Activated T-helper 17 cell treated with anti-CD3 and anti-CD28 coated beads, Interleukin-2, amount 50 U/mL, for 72 hours (primary cell): ENCODE data around the gene KCNE3. TPM values are rescaled to one million over a fixed set of nuclear protein-coding genes. Genes with fewer than 3 reads are reported as not detected.

ENCODE experiments used
- ATAC-seq: fragments of 150-1000 bp; cut with Tn5 transposase; replicated peaks from 2 replicates; pipeline ENCODE4 v1.10.0; 2021; ENCODE audit warnings: mild to moderate bottlenecking, moderate library complexity
- H3K27ac Mint-ChIP-seq: one replicate; pipeline ENCODE4 v1.8.0; 2022; ENCODE audit warnings: mixed read lengths
- H3K27me3 Mint-ChIP-seq: one replicate; pipeline ENCODE4 v1.8.0; 2022; ENCODE audit warnings: mixed read lengths
- H3K36me3 Mint-ChIP-seq: one replicate; pipeline ENCODE4 v1.8.0; 2022; ENCODE audit warnings: low read depth, mild to moderate bottlenecking, mixed read lengths
- H3K4me1 Mint-ChIP-seq: one replicate; pipeline ENCODE4 v1.8.0; 2022; ENCODE audit warnings: mixed read lengths
- H3K4me3 Mint-ChIP-seq: one replicate; pipeline ENCODE4 v1.8.0; 2022; ENCODE audit warnings: mild to moderate bottlenecking, mixed read lengths
- H3K9me3 Mint-ChIP-seq: one replicate; pipeline ENCODE4 v1.8.0; 2022; ENCODE audit warnings: mixed read lengths
- total RNA-seq, 2 donors: library from RNA; stranded (reverse); gene quantifications; one replicate each; pipeline ENCODE4 v1.2.3, GENCODE V29; 2022

KCNE3 gene
- total RNA-seq, 2 donors from 2014 or later, result not detected

- Mint-ChIP-seq H3K27me3 (peaks cover 27% of the 10 kb centered on the region), H3K36me3 (no peaks in the 10 kb centered on the region)
These were observed 4.7 kb downstream of the KCNE3 start for GRCh38 chr11:74462631-74463030.

DNA sequence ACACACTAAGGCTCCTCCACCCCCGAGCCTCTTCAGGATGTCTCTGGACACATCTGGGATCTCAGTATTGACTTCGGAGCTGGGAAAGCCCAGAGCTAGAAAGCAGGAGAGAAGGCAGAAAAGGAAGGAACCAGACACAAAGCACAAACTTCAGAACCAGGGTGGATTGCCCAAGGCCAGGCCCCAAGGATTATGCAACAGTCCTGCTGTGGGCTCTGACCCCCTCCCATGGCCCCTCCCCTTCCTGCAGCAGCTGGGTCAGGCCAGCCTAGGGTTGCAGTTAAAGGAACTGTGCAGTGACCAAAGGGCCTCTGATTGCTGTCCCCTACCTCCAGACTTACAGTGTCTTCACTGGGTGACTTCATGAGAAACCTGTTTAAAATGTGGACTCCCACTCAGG is 5.3 kb downstream of the KCNE3 start:
- H3K36me3 Mint-ChIP-seq, result no peaks in the 10 kb centered on the region
- ATAC-seq, result no peak
- H3K27me3 Mint-ChIP-seq, result peaks cover 26% of the 10 kb centered on the region
- no peaks in the 10 kb centered on the region for H3K9me3 Mint-ChIP-seq
- H3K4me1 Mint-ChIP-seq, result no peaks in the 10 kb centered on the region
- H3K4me3 Mint-ChIP-seq, result no peak overlapping the region
- H3K27ac Mint-ChIP-seq, result no peak overlapping the region

More at GRCh38 chr11:74462631-74463030, 4.7 kb downstream of the KCNE3 start:
- Mint-ChIP-seq H3K4me3 (no peak overlapping the region), H3K9me3 (no peaks in the 10 kb centered on the region), H3K27ac (no peak overlapping the region), H3K4me1 (no peaks in the 10 kb centered on the region)
- no peak for ATAC-seq

DNA sequence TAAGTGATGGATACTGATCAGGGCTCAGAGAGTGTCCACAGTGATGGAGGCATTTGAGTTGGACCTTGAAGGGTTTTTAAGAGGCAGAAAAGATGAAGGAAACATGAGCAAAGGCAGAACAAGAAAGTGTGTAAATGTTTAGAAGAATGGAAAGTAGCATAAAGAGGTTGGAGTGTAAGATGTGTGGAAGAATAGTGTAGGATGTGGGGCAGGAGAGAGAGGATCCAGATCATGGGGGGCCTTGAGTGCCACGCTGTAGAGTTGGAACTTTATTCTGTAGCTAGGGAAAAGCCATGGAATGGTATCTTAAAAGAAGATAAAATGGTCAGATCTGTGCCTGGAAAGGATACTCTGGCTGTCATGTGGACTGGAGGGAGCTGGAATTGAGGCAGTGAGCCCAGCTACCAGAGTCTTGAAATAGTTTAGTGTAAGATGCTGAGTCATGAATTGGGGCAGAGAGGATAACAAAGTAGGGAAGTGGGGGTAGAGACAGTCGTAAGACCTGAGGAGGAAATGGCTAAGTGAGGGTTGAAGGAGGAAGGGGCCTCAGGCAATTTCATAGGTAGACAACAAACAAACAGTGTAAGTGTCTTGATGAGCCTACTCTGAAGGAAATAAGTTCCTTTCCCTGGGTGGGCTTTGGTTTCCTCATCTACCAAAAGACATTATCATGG is 6.7 kb downstream of the KCNE3 start:
- Mint-ChIP-seq H3K9me3 (no peaks in the 10 kb centered on the region), H3K4me3 (no peak overlapping the region), H3K27me3 (peaks cover 13% of the 10 kb centered on the region), H3K36me3 (no peaks in the 10 kb centered on the region), H3K4me1 (no peaks in the 10 kb centered on the region), H3K27ac (no peak overlapping the region)
- ATAC-seq, result no peak

DNA sequence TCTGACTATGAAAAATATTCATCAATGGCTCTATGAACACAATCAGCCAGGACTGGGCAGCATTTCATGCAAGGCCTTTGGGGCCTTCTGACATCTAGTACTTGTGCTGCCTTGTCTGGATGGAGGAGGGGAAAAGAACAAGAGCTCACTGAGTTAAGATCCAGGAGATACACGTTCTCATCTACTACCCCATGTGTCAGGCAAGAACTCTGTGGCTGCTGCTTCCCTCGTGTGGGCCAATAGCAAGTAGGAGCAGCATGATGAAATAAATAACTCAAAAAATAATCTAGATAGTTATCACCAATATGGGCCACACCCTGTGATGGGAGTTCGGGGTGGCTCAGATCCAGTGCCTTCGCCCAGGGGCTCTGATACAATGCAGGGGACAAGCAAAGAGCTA is 7.3 kb downstream of the KCNE3 start:
- Mint-ChIP-seq H3K36me3 (no peaks in the 10 kb centered on the region), H3K27ac (no peak overlapping the region), H3K4me3 (no peak overlapping the region), H3K27me3 (peaks cover 10% of the 10 kb centered on the region), H3K9me3 (no peaks in the 10 kb centered on the region), H3K4me1 (no peaks in the 10 kb centered on the region)
- no peak for ATAC-seq

DNA sequence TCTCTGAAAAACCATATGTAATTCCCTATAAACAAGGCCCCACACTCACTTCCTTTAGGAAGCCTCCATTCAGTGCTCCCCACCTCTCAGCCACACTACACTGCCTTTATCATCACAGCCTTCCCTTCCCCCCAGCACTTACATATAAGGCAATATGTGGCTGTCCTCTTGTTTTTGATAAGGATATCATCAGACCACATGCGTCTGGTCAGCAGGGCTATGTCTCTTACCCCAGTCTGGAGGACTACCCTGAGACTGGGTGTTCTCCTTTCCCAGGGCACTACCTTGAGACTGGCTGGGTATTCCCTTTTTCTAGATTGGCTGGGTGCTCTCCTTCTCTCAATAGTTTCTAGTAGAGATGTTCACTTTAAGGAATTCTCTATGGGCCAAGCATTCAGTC is 7.8 kb downstream of the KCNE3 start:
- H3K4me1 Mint-ChIP-seq, result no peaks in the 10 kb centered on the region
- H3K4me3 Mint-ChIP-seq, result no peak overlapping the region
- H3K27ac Mint-ChIP-seq, result no peak overlapping the region
- peaks cover 6% of the 10 kb centered on the region for H3K27me3 Mint-ChIP-seq
- H3K36me3 Mint-ChIP-seq, result no peaks in the 10 kb centered on the region
- ATAC-seq, result no peak
- H3K9me3 Mint-ChIP-seq, result no peaks in the 10 kb centered on the region

DNA sequence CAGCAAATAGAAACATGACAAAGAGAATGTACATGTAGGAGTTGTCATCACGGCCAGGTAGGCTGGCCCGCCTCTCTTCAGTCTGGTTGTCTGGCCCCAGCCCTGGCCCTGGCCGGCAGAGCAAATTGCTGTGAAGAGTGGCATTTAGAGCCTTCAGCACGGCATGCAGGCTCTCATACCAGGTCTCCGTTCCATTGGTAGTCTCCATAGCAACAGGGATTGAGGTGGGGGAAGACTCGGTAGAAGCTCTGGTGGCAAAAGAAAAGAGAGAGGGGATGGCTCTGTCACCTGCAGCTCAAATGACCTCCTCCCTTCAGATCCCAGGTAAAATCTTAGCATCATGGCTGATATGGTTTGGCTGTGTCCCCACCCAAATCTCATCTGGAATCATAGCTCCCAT is 10.0 kb downstream of the KCNE3 start:
- Mint-ChIP-seq H3K27ac (no peak overlapping the region), H3K4me1 (no peaks in the 10 kb centered on the region), H3K4me3 (no peak overlapping the region), H3K36me3 (no peaks in the 10 kb centered on the region), H3K27me3 (peaks cover 4% of the 10 kb centered on the region), H3K9me3 (no peaks in the 10 kb centered on the region)
- ATAC-seq, result no peak

GRCh38 chr11:74453373-74453975 is 13.9 kb downstream of the KCNE3 start:
- Mint-ChIP-seq H3K4me1 (no peaks in the 10 kb centered on the region), H3K9me3 (no peaks in the 10 kb centered on the region), H3K27ac (no peak overlapping the region), H3K27me3 (peaks cover 7% of the 10 kb centered on the region), H3K4me3 (no peak overlapping the region), H3K36me3 (no peaks in the 10 kb centered on the region)
- peak; percentile 71 for ATAC-seq

DNA sequence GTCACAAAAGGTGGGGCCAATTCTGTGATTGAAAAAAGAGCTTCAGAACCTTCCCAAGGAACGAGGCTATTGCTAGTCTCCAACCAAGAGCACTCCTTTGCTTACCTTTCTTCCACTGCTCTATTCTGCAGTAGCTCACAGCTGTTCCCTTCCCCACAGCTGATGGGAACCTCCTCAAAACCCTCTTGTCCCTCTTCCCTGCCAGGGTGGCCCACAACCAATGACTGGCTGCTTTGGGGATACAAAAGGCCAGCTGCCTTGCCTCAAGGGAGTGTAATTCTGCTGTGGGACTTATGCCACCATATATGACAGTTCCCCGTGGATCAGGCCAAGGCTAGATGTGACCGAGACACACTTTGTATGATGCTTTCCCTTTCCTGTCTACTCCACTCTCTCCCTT is 15.0 kb downstream of the KCNE3 start:
- Mint-ChIP-seq H3K27me3 (peaks cover 7% of the 10 kb centered on the region), H3K4me3 (no peak overlapping the region), H3K36me3 (no peaks in the 10 kb centered on the region), H3K4me1 (no peaks in the 10 kb centered on the region), H3K27ac (no peak overlapping the region), H3K9me3 (no peaks in the 10 kb centered on the region)
- ATAC-seq, result no peak

GRCh38 chr11:74450318-74450717 is 17.0 kb downstream of the KCNE3 start:
- Mint-ChIP-seq H3K4me3 (no peak overlapping the region), H3K4me1 (no peaks in the 10 kb centered on the region), H3K27me3 (peaks cover 7% of the 10 kb centered on the region)

DNA sequence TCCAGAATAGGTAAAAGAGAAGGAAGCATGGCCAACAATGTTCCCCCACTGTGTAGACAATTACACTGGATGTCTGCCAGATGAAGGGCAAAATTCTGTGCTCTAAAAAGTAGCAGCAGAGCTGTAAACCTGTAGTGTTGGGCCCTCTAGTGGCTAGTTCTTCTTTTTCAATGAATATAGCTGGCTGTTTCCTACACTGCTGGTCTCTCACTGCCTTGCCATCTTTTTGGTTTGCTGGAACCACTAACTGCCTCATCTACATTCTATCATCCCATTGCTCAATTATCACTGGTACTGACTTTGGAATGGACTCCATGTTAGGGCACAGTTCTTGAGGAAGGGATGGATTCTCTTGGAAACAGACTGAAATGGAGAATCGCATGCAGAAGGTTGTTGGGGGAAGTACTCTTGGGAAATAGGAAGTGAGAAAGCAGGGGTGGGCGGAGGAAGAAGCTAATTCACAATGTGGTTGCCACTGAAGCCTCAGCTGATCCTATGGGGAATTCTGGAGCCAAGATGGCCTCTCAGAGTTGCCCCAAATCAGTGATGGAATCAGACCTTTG is 17.9 kb downstream of the KCNE3 start:
- no peaks in the 10 kb centered on the region for H3K4me1 Mint-ChIP-seq

More at GRCh38 chr11:74450318-74450717, 17.0 kb downstream of the KCNE3 start:
- H3K27ac Mint-ChIP-seq, result no peak overlapping the region
- no peak for ATAC-seq
- no peaks in the 10 kb centered on the region for H3K9me3 Mint-ChIP-seq
- H3K36me3 Mint-ChIP-seq, result no peaks in the 10 kb centered on the region

GRCh38 chr11:74447720-74448119 is 19.6 kb downstream of the KCNE3 start:
- no peak for ATAC-seq
- H3K27me3 Mint-ChIP-seq, result peaks cover 3% of the 10 kb centered on the region
- H3K4me1 Mint-ChIP-seq, result no peaks in the 10 kb centered on the region
- H3K27ac Mint-ChIP-seq, result no peak overlapping the region
- H3K36me3 Mint-ChIP-seq, result no peaks in the 10 kb centered on the region
- no peaks in the 10 kb centered on the region for H3K9me3 Mint-ChIP-seq
- H3K4me3 Mint-ChIP-seq, result no peak overlapping the region

More for the DNA sequence above, 17.9 kb downstream of the KCNE3 start:
- Mint-ChIP-seq H3K4me3 (no peak overlapping the region), H3K27ac (no peak overlapping the region), H3K27me3 (peaks cover 7% of the 10 kb centered on the region), H3K9me3 (no peaks in the 10 kb centered on the region), H3K36me3 (no peaks in the 10 kb centered on the region)
- ATAC-seq, result peak; percentile 89

DNA sequence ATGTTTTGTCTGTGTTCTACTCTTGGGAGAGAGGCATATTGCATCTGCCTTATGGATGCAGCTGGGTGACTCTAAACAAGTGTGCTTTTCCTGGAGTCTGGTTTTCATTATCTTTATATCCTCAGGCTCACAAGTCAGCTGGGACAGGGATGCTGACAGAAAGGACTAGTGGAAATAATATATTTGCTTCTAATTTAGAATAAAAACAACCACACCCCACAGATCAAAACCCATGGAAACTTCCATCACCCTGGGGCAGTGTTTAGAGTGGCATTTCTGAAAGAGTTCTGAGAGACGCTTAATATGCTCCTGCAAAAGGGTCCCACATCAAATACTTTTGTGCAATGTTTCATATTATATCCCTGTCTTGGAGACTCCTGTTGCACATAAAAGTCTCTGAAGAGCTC is 20.8 kb downstream of the KCNE3 start:
- Mint-ChIP-seq H3K27me3 (no peaks in the 10 kb centered on the region), H3K27ac (no peak overlapping the region), H3K9me3 (no peaks in the 10 kb centered on the region), H3K4me1 (no peaks in the 10 kb centered on the region), H3K4me3 (no peak overlapping the region), H3K36me3 (no peaks in the 10 kb centered on the region)
- no peak for ATAC-seq

DNA sequence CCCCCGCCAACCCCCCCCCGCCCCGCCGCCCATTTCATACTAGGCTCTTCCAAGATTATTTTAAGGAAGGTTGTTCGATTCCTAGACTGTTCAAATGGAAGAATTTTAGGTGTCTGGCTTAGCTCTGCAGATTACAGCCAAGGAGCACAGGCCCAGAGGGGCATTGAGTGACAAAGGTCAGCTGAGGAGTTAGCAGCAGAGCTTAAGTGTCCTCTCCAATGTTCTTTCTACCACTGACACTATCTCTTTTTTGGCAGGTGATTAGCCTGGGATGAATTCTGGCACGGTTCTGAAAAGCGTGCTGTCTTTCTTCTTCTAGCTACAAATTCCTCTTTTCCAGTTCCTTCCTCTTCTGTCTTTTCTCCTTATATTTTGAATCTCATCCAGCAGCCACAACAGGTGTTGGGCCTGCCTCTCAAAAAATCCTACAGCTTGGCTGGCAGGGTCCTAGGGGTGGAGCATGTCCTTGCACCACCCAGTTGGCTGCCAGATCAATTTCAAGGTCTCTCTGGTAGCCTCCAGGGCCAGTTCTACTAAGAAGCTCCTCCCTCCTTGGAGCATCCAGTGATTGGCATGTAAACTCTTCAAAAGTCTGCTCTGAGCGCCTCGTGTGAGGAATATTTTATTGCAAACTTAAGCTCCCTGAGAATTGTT is 23.0 kb downstream of the KCNE3 start:
- Mint-ChIP-seq H3K4me1 (no peaks in the 10 kb centered on the region), H3K27ac (no peak overlapping the region), H3K36me3 (no peaks in the 10 kb centered on the region), H3K4me3 (no peak overlapping the region), H3K9me3 (peaks cover 4% of the 10 kb centered on the region), H3K27me3 (no peaks in the 10 kb centered on the region)
- ATAC-seq, result no peak

- Mint-ChIP-seq H3K4me3 (no peak overlapping the region), H3K4me1 (no peaks in the 10 kb centered on the region), H3K27ac (no peak overlapping the region), H3K36me3 (no peaks in the 10 kb centered on the region), H3K9me3 (peaks cover 4% of the 10 kb centered on the region), H3K27me3 (no peaks in the 10 kb centered on the region)
- ATAC-seq, result no peak
These were observed 24.1 kb downstream of the KCNE3 start for GRCh38 chr11:74443071-74443864.
